ENCODE data around the gene UBE2I. TPM values are rescaled to one million over a fixed set of nuclear protein-coding genes. Genes with fewer than 3 reads are reported as not detected.

The UBE2I gene
- total RNA-seq, 4 donors from 2014 or later = 55.4 to 110 (median 58.5) TPM

- Histone ChIP-seq H3K27me3 (no peaks in the 10 kb centered on the region), H3K4me1 (peaks cover 17 to 32% (median 30%) of the 10 kb centered on the region in 4 donors), H3K27ac (no peak overlapping the region), H3K36me3 (peaks cover 0 to 52% (median 20%) of the 10 kb centered on the region in 4 donors), H3K9me3 (no peaks in the 10 kb centered on the region), H3K4me3 (no peak overlapping the region)
- TF ChIP-seq POLR2AphosphoS5 (IDR thresholded peaks at IDR 0.05) = no peak
- no peak for TF ChIP-seq CTCF (IDR thresholded peaks at IDR 0.05)
- TF ChIP-seq POLR2A (IDR thresholded peaks at IDR 0.05) = no peak
- TF ChIP-seq EP300 (IDR thresholded peaks at IDR 0.05; ENCODE audit: low read depth) = no peak
- intact Hi-C loops (cut with DNase I; ENCODE audit: low total_unique reads) (no loop called here), in situ Hi-C loops (cut with MboI; ENCODE audit: low pct_ligation_motif_present in 1 of 4, low pct_unique_long_range_greater_than_20kb in 1 of 4, low sequenced_read_pairs in 3 of 4) (no loop called here)
- WGBS, 2 donors (ENCODE audit: low coverage in 1 of 2) = 88% methylated on average over 25 of the region's 28 CpGs; no CpG with 5 or more reads in 1 of the 2 donors
- DNase-seq = no peak
These were observed 5.1 kb downstream of the UBE2I start for GRCh38 chr16:1314399-1315068.

- Histone ChIP-seq H3K27ac (no peak overlapping the region), H3K4me3 (no peak overlapping the region), H3K9me3 (no peaks in the 10 kb centered on the region), H3K36me3 (peaks cover 0 to 60% (median 25%) of the 10 kb centered on the region in 4 donors), H3K27me3 (no peaks in the 10 kb centered on the region), H3K4me1 (peaks cover 17 to 32% (median 27%) of the 10 kb centered on the region in 4 donors)
- in situ Hi-C loops (cut with MboI; ENCODE audit: low pct_ligation_motif_present in 1 of 4, low pct_unique_long_range_greater_than_20kb in 1 of 4, low sequenced_read_pairs in 3 of 4) = no loop called here
- 88% methylated on average over 45 of the region's 46 CpGs; no CpG with 5 or more reads in 1 of the 2 donors for WGBS, 2 donors (ENCODE audit: low coverage in 1 of 2)
- DNase-seq = no peak
- TF ChIP-seq POLR2AphosphoS5 (IDR thresholded peaks at IDR 0.05) (no peak), CTCF (IDR thresholded peaks at IDR 0.05) (no peak), POLR2A (IDR thresholded peaks at IDR 0.05) (no peak), EP300 (IDR thresholded peaks at IDR 0.05; ENCODE audit: low read depth) (no peak)
- intact Hi-C loops (cut with DNase I; ENCODE audit: low total_unique reads) = no loop called here
These were observed 5.9 kb downstream of the UBE2I start for GRCh38 chr16:1315081-1316032.

DNA sequence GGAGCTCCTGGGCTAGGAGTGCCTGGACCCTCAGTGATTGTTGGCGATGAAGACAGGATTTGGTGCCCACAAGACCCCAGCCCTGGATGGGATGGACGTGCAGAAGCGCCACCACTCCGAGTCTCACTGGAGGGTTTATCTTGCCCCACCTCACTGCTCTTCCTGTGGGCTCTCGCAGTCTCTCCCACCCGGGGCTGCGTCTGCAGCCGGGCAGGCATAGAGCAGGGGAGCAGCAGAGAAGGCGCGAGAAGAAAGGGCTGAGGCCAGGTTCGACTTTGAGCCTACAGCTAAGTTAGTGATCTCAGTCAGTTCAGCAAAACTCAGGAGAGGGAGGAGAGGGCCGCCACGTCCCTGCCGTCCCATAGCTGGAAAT lies 6.6 kb downstream of the UBE2I start:
- in situ Hi-C loops (cut with MboI; ENCODE audit: low pct_ligation_motif_present in 1 of 4, low pct_unique_long_range_greater_than_20kb in 1 of 4, low sequenced_read_pairs in 3 of 4) (no loop called here), intact Hi-C loops (cut with DNase I; ENCODE audit: low total_unique reads) (no loop called here)
- no peak overlapping the region for H3K4me3 ChIP-seq
- 95% methylated on average over 14 of the region's 14 CpGs; no CpG with 5 or more reads in 1 of the 2 donors for WGBS, 2 donors (ENCODE audit: low coverage in 1 of 2)
- TF ChIP-seq EP300 (IDR thresholded peaks at IDR 0.05; ENCODE audit: low read depth) (no peak), CTCF (IDR thresholded peaks at IDR 0.05) (no peak), POLR2A (IDR thresholded peaks at IDR 0.05) (no peak), POLR2AphosphoS5 (IDR thresholded peaks at IDR 0.05) (no peak)
- DNase-seq = no peak
- peaks cover 11 to 25% (median 21%) of the 10 kb centered on the region in 4 donors for H3K4me1 ChIP-seq
- peaks cover 0 to 67% (median 28%) of the 10 kb centered on the region in 4 donors for H3K36me3 ChIP-seq
- H3K27ac ChIP-seq = no peak overlapping the region
- H3K9me3 ChIP-seq = no peaks in the 10 kb centered on the region
- no peaks in the 10 kb centered on the region for H3K27me3 ChIP-seq

Measured in transverse colon (tissue), 4 donors.